ENCODE results near the gene WASHC4. TPM values are rescaled to one million over a fixed set of nuclear protein-coding genes. Genes with fewer than 3 reads are reported as not detected.

Gene WASHC4
- total RNA-seq, 1 experiment from 2014 or later: 41.2 TPM

- Histone ChIP-seq H4K5ac (ENCODE audit: insufficient read length, low read depth, low read length) (no peak overlapping the region), H3K14ac (ENCODE audit: insufficient read depth, low read length) (no peak overlapping the region), H2BK15ac (ENCODE audit: low read depth, low read length) (no peak overlapping the region), H2AK5ac (ENCODE audit: insufficient read length, low read length) (no peak overlapping the region), H4K91ac (ENCODE audit: insufficient read length, low read depth, low read length) (no peak overlapping the region), H2BK12ac (ENCODE audit: insufficient read length, low read depth, low read length) (no peak overlapping the region), H3K9ac (ENCODE audit: extremely low read depth, insufficient read length, low read length) (no peak overlapping the region), H3K79me2 (ENCODE audit: insufficient read depth, low read length) (no peaks in the 10 kb centered on the region), H3K27ac (ENCODE audit: insufficient read length, low read depth, low read length) (no peak overlapping the region), H3K27me3 (ENCODE audit: insufficient read depth, low read length) (no peaks in the 10 kb centered on the region), H3K4ac (ENCODE audit: low read depth, low read length) (no peak overlapping the region), H2BK120ac (ENCODE audit: low read depth, low read length, poor library complexity, severe bottlenecking) (no peak overlapping the region), H4K20me1 (ENCODE audit: control insufficient read depth, insufficient read depth, insufficient read length) (no peaks in the 10 kb centered on the region), H3K9me3 (ENCODE audit: control insufficient read depth, low read depth, low read length) (no peaks in the 10 kb centered on the region), H3K4me2 (ENCODE audit: insufficient read depth, insufficient read length, low read length) (no peak overlapping the region), H2BK5ac (ENCODE audit: insufficient read length, low read length) (no peak overlapping the region), H4K8ac (replicated peaks; ENCODE audit: insufficient read length, low read depth, low read length) (no peak overlapping the region), H3K56ac (ENCODE audit: insufficient read length, low read depth, low read length) (no peak overlapping the region), H2BK20ac (ENCODE audit: low read depth, low read length, poor library complexity, severe bottlenecking) (no peak overlapping the region), H3T11ph (ENCODE audit: low read length) (no peak overlapping the region), H3K23ac (ENCODE audit: insufficient read length, low read depth, low read length) (no peak overlapping the region), H3K23me2 (ENCODE audit: insufficient read length, low read depth, low read length, poor library complexity, severe bottlenecking) (no peaks in the 10 kb centered on the region), H3K4me1 (ENCODE audit: insufficient read depth, low read length) (no peaks in the 10 kb centered on the region), H2AFZ (ENCODE audit: low read length) (no peak overlapping the region), H3K18ac (ENCODE audit: insufficient read length, low read depth, low read length) (no peak overlapping the region), H3K79me1 (ENCODE audit: insufficient read depth, low read depth, low read length, poor library complexity, severe bottlenecking) (no peaks in the 10 kb centered on the region)
- H3K9me3 Mint-ChIP-seq: no peaks in the 10 kb centered on the region
- H3K27ac Mint-ChIP-seq: no peak overlapping the region
- TF ChIP-seq CTCF (conservative IDR thresholded peaks at IDR 0.05): no peak
- H3K36me3 Mint-ChIP-seq (ENCODE audit: insufficient read depth in 1 of 3, low read depth in 3 of 3): peaks cover 6 to 43% (median 28%) of the 10 kb centered on the region in 3 experiments; a peak in 5 of 7 replicates
- no peak overlapping the region for H3K4me3 Mint-ChIP-seq
- DNase-seq: no peak
- H3K4me1 Mint-ChIP-seq: no peaks in the 10 kb centered on the region
- no peaks in the 10 kb centered on the region for H3K27me3 Mint-ChIP-seq (ENCODE audit: low read depth)
Observed at GRCh38 chr12:105168006-105168405, 60.5 kb downstream of the WASHC4 start.
